HG03520 (cell line): ENCODE results near the gene PISD.
"Not testable (repeated sequence)": the region's sequence is repeated elsewhere in the genome, so short reads cannot be mapped to it uniquely, and the experiment has no call there.

ENCODE experiments used
- ATAC-seq: cut with Tn5 transposase; IDR thresholded peaks from one replicate; pipeline ENCODE4 v1.9.1; 2021; ENCODE audit warnings: mild to moderate bottlenecking, moderate library complexity; ENCODE audit not compliant: unreplicated experiment

PISD gene

GRCh38 chr22:31661851-31662667, at the start of gene PISD:
Gene PISD (minus strand): TSS chr22:31662215. CDS start chr22:31662208, 7 bp downstream.
- ATAC-seq = peak; percentile 78

- ATAC-seq = not testable (repeated sequence)
These were observed 49.2 kb upstream of the PISD start for GRCh38 chr22:31711226-31711625.

- ATAC-seq = no peak
These were observed 45.5 kb upstream of the PISD start for GRCh38 chr22:31707519-31707918.

- ATAC-seq = no peak
These were observed 33.4 kb upstream of the PISD start for GRCh38 chr22:31695423-31695822.

- ATAC-seq = not testable (repeated sequence)
These were observed 32.0 kb upstream of the PISD start for GRCh38 chr22:31694046-31694445.

GRCh38 chr22:31692186-31692886, 30.3 kb upstream of the PISD start:
- ATAC-seq = no peak

- no peak for ATAC-seq
These were observed 29.4 kb upstream of the PISD start for GRCh38 chr22:31691408-31691807.

- ATAC-seq = no peak
These were observed 21.4 kb upstream of the PISD start for GRCh38 chr22:31683181-31684105.

- no peak for ATAC-seq
These were observed 20.7 kb upstream of the PISD start for GRCh38 chr22:31682751-31683150.

GRCh38 chr22:31681349-31682345, 19.6 kb upstream of the PISD start:
- ATAC-seq = no peak

GRCh38 chr22:31680861-31681341, 18.9 kb upstream of the PISD start:
- ATAC-seq = no peak

- no peak for ATAC-seq
These were observed 16.7 kb upstream of the PISD start for GRCh38 chr22:31678748-31679147.

GRCh38 chr22:31676700-31677099, 14.7 kb upstream of the PISD start:
- ATAC-seq = peak; percentile 88

- ATAC-seq = not testable (repeated sequence)
These were observed 12.2 kb upstream of the PISD start for GRCh38 chr22:31674219-31674618.

GRCh38 chr22:31668849-31669248, 6.8 kb upstream of the PISD start:
- ATAC-seq = not testable (repeated sequence)

- no peak for ATAC-seq
These were observed 638 bp upstream of the PISD start for GRCh38 chr22:31662668-31663037.

- ATAC-seq = not testable (repeated sequence)
These were observed 1.1 kb downstream of the PISD start for GRCh38 chr22:31660860-31661341.

- ATAC-seq = no peak
These were observed 2.8 kb downstream of the PISD start for GRCh38 chr22:31659246-31659645.

GRCh38 chr22:31654408-31654807, 7.6 kb downstream of the PISD start:
- no peak for ATAC-seq

- no peak for ATAC-seq
These were observed 8.1 kb downstream of the PISD start for GRCh38 chr22:31653944-31654343.
